GM21526 (cell line): ENCODE data around the gene MPPED1.

ENCODE experiments used
- ATAC-seq: cut with Tn5 transposase; IDR thresholded peaks from one replicate; pipeline ENCODE4 v1.9.1; 2021; ENCODE audit warnings: moderate library complexity; ENCODE audit not compliant: unreplicated experiment, low FRiP score

Gene MPPED1

GRCh38 chr22:43473031-43473430 is 61.2 kb downstream of the MPPED1 start:
- ATAC-seq: no peak

GRCh38 chr22:43473441-43473840 is 61.6 kb downstream of the MPPED1 start:
- ATAC-seq: no peak

GRCh38 chr22:43474161-43475101 is 62.6 kb downstream of the MPPED1 start:
- no peak for ATAC-seq

GRCh38 chr22:43475549-43476076 is 63.8 kb downstream of the MPPED1 start:
- ATAC-seq: no peak

GRCh38 chr22:43476341-43476740 is 64.5 kb downstream of the MPPED1 start:
- ATAC-seq: no peak

DNA sequence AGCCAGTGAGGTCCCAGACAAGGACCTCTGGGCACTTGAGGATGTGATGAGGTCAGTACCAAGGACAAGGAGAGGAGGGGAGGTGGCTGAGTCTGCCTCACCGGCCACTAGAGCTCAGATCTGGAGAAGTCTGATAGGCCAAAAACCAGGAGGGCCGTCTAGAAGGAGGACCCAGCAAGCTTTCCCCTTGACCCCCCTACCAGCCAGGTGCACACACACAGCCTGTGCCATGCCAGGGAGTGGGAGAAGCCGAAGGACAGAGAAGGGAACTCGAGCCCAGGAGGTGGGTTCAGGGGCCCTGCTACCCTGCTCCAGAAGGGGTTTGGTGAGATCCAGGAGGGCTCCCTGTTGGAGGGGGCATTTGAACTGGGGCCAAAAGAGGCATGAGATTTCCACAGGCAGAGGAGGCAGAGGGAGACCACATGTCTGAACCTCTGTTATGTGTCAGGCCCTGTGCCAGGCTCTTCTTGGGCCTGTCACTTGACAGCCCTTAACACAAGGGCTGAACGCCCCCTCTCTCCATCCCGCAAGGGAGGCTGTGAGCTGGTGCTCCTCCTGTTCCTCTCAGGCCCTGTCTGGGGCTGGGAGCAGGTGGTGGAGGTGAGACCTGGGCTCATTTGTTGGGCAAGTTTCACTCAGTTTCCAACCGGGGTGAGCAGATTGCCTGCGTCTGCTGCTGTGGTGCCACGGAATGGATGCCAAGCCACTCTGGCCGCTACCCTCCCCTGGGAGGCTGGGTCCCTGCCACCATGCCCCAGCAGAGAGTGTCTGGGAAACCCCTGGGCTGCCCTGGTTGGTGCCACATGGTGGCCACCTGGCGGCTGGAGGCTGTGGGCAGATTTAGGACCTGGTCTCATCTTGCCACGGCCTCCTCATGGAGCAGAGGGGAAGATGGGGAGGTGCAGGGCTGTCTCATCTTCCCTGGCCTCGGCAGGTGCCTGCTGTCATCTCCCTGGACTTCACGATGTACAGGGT is 65.2 kb downstream of the MPPED1 start:
- ATAC-seq: no peak

- ATAC-seq: no peak
Observed at GRCh38 chr22:43477966-43478365, 66.2 kb downstream of the MPPED1 start.

DNA sequence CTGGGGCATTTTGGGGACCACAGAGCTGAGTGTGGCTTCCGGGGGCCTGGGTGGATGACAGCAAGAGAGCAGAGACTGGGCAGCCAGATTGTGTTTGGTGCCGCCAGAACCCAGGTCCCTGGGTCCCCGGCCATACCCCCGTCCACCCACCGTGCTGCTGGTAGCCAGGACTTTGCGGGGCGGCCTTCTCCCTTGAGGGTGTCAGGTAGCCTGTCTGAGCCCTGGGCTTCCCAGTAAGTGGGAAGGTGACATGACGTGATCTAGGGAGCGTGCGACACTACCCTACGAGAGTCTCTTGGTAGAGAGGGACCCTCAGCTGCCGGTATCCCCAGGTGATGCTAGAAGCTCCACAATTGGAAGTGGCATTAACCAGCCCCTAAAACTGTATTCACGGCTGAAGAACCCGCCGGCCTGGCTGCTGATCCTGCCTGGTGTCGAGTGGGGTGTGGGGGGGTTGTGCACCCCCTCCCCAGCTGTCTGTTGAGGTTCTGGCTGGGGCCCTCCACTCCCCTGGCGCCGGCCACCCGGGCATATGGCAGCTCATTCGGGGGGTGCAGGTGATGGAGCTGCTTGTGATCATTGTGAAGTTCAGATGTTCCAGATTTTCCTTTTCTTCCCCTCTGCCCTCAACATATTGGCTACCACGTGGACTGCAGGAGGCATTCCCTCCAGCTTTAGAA is 66.9 kb downstream of the MPPED1 start:
- no peak for ATAC-seq

DNA sequence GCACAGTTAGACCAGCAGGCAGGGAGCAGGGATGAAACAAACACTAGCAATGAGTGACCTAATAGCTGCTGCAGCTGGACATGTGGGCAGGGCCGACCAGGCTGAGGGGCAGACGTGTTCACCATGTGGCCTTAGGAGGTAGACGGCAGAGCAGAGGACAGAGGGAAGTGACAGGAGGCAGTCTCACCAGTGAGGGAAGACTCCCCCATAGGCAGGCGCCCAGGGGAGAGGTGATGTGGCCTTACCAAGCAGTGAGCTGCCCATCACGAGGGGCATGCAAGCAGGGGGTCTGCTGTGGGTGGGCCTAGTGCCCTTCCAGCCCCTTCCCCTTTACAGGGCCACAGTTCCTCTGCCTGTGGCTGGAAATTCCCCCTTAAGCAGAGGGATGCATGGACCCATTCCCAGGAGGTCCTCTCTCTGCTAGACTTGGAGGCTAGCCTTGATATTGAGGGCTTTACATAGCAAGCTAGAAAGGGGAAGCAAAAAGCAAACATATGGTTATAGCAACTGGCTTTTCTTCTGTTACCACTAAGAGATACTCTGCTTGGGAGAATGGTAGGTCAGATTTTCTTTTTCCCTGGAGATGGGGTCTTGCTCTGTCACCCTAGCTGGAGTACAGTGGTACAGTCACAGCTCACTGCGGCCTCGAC is 67.6 kb downstream of the MPPED1 start:
- ATAC-seq: no peak

GRCh38 chr22:43479962-43480361 is 68.1 kb downstream of the MPPED1 start:
- no peak for ATAC-seq

- ATAC-seq: no peak
Observed at GRCh38 chr22:43481568-43482317, 69.9 kb downstream of the MPPED1 start.

DNA sequence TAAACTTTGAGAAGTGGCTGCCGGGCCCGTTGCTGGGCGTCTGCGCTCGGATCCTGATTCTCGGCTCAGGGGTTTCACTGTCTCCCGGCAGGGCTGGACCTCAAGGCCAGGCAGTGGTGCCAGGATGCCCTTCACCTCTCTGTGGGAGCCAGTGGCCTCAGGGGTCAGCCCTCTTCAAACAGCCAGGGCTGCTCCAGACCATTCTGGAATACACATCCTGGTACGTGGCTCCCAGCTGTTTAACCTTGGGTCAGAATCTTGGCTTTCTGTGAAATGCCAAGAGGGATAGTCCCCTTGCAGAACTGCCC is 70.5 kb downstream of the MPPED1 start:
- no peak for ATAC-seq

DNA sequence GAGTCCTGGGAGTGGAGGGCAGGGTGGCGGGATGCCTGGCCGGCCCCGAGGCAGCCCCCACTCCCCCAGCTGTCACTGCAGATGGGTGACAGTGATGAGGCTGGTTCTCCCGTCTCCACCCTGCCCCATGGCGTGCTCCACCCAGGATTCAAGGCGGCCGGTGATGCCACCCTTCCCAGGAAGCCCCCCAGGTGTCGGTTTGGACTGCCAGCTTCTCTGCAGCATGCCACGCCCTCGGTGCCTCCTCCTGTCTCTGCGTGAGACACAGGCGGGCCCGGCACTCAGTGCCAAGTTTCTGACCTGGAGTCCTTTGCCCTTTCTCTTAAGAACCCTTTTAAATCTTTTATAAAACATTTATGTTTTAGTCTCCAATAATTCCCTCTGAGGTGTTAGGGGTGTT is 71.5 kb downstream of the MPPED1 start:
- ATAC-seq: no peak

- no peak for ATAC-seq
Observed at GRCh38 chr22:43483669-43484068, 71.9 kb downstream of the MPPED1 start.

DNA sequence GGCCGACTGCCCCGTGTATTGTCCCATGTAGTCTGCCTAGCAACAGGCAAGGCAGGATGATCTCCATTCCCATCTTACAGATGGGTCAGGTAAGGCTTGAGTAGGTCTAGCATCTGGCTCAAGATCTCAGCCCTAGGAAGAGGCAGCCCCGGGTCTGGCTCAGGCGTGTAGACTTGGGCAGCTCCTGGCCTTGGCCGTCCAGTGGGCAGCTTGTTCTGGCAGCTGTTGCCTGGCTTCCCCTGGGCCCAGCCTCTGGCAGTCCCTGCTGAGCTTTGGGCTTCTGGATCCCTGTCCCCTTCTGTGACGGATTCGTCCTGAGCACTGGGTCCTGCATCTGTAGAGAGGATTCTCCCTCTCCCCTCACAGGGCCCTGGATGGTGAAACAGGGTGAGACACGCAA is 72.4 kb downstream of the MPPED1 start:
- ATAC-seq: no peak

DNA sequence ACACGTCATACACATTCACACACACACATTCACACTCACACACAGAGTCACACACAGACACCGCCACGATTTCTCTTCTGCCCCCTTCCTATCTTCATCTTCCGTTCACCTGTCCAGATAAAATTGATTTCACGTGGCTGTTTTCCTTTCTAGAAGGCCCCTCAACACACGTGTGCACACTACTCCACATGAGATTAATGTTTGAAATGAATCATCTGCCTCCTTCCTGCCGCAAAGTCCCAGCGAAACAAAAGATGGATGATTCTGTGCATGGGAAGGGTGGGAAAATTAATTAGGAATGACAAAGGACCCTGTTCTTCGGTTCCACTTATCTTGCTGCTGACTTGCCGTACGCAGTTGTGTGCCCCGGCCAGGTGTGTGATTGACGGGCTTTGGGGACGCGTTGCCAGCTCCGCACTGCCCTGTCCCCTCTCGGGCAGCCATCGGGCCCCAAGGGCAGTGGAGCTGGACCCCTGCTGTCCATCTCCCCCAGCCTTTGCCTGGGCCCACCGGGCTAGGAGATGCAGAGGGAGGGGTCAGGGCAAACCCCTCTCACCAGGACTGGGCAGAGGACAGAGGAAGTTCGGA is 73.8 kb downstream of the MPPED1 start:
- ATAC-seq: no peak

- no peak for ATAC-seq
Observed at GRCh38 chr22:43487311-43488030, 75.7 kb downstream of the MPPED1 start.
